ENCODE data around the gene KCTD1. TPM values are rescaled to one million over a fixed set of nuclear protein-coding genes. Genes with fewer than 3 reads are reported as not detected.

Gene KCTD1
- total RNA-seq, 2 donors from 2014 or later = 12.2 to 36.3 TPM

DNA sequence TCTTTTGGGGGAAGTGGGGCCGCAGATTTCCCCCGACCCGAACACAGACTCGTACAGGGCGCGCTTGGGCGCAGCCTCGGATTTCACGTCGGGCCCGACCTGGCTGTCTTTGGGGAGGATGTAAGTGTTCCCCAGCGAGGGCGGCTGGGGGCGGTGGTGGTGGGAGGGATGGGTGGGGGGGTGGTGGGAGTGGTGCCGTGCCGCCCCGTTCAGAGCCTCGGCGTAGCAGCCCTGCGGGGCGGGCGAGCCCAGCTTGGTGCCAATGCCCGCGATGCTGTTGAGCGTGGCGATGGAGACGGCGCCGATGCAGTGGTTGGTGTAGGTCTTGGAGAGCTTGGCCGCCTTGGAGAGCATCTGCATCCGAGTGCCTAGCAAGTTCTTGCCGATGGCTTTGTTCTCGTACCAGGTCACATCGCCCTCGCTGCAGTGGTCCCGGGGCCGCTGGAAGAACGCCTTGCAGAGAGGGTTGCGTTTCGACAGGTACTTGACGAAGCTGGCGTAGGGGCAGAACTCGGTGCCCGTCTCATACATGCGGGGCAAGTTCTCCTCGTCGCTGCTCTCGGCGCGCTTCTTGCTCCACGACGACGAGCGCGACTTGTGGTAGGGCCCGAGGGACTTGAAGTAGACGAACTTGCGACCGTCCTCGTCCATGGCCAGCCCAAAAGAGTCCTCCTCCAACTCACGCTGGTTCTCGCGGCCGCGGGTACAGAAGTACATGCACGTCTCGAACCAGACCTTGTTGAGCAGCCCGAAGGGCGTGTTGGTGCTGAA lies 1.3 kb downstream of the KCTD1 start:
- peak in 2 of 4 donors; percentile 8 to 15 for DNase-seq
- Histone ChIP-seq H3K4me1 (peaks cover 70% of the 10 kb centered on the region), H3K27me3 (no peaks in the 10 kb centered on the region), H3K27ac (peak overlapping the region in 3 of 4 donors; percentile 80 to 86 (median 81)), H3K4me3 (no peak overlapping the region), H3K9me3 (no peaks in the 10 kb centered on the region), H3K36me3 (replicated peaks in 1 of 2; ENCODE audit: insufficient read depth in 1 of 2, low read depth in 2 of 2) (no peaks in the 10 kb centered on the region)
- no peak for ATAC-seq
- 63 to 73% methylated on average over 64 to 68 of the region's 69 CpGs for WGBS, 2 donors
- intact Hi-C loops (cut with DNase I) = no loop called here
- no peak for TF ChIP-seq POLR2A (IDR thresholded peaks at IDR 0.05)
- TF ChIP-seq, protein P1, sequence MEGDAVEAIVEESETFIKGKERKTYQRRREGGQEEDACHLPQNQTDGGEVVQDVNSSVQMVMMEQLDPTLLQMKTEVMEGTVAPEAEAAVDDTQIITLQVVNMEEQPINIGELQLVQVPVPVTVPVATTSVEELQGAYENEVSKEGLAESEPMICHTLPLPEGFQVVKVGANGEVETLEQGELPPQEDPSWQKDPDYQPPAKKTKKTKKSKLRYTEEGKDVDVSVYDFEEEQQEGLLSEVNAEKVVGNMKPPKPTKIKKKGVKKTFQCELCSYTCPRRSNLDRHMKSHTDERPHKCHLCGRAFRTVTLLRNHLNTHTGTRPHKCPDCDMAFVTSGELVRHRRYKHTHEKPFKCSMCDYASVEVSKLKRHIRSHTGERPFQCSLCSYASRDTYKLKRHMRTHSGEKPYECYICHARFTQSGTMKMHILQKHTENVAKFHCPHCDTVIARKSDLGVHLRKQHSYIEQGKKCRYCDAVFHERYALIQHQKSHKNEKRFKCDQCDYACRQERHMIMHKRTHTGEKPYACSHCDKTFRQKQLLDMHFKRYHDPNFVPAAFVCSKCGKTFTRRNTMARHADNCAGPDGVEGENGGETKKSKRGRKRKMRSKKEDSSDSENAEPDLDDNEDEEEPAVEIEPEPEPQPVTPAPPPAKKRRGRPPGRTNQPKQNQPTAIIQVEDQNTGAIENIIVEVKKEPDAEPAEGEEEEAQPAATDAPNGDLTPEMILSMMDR (IDR thresholded peaks at IDR 0.05) = no peak

DNA sequence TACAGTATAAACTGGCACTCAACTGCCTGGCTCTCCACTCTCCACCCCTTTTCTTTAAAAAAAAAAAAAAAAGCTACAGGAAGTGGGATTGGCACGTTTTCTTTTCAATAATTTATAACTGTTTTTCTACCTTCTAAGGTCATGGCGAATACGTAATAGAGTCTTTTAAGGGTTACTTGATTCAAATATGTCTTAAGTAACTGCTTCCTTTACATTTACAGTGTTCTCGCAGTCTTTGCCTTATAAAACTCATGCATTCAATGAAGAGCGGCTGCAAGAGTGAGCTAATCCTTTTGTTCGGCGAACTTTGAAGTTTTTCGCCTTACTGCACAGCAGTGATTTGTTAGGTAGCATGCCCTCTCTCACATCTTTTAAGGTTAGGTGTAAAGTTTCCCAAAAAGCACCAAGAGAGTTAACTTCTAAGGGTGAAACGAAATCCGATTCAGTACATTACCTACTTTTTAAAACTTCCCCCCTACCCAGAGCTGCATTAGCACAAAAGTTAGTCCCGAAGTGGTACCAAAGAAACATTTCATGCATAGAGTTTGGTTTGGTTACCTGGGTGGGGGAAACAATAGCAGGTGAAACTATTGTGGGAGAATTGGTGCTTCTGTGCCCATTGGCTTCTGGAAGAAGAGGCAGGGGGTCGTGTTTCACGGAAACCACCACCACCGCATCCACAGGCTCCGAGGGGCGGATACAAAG lies 2.0 kb downstream of the KCTD1 start:
- Histone ChIP-seq H3K27me3 (no peaks in the 10 kb centered on the region), H3K27ac (peak overlapping the region in 3 of 4 donors; percentile 43 to 67 (median 49)), H3K36me3 (replicated peaks in 1 of 2; ENCODE audit: insufficient read depth in 1 of 2, low read depth in 2 of 2) (no peaks in the 10 kb centered on the region), H3K4me1 (peaks cover 73% of the 10 kb centered on the region), H3K9me3 (no peaks in the 10 kb centered on the region), H3K4me3 (no peak overlapping the region)
- 65 to 74% methylated on average over 16 of the region's 16 CpGs for WGBS, 2 donors
- intact Hi-C loops (cut with DNase I) = no loop called here
- TF ChIP-seq, protein P1 (IDR thresholded peaks at IDR 0.05) = no peak
- no peak for TF ChIP-seq POLR2A (IDR thresholded peaks at IDR 0.05)
- ATAC-seq = no peak
- DNase-seq = no peak

DNA sequence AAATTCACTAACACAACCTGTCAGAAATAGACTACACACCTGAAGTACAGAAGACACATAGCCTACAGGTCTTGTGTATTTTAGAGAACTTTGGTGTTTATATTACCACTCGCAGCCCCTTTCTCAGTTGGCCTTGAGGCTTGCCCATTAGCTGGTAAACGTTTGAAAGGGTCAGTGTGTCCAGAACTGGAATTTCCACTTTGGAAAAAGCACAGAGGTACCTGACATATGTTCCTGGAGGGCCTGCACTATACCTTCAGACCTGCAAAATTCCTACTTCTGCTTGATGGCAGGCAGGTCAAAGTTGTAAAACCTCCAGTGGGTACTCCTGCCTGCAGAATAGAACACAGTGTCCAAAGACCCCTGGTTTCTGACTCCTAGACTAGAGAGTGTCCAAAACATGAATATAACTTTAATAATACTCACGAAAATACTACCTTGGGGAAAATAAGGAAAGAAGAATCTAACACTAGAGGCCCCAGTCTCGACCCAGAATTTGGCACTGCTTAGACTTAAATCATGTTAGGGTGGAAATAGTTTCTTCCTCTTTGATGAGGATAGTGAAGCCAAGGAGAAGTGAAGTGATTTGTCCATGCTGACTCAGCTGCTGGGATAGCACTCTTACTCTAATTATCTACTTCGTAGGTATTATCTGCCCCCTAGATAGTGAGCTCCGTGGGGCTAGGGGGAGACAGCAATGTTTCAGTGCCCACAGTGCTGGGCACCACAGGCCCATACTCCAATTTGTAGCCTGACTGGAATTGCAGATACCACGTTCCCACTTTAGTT lies 2.8 kb downstream of the KCTD1 start:
- H3K27ac ChIP-seq = peak overlapping the region; percentile 28 to 67 (median 46)
- H3K4me3 ChIP-seq = no peak overlapping the region

DNA sequence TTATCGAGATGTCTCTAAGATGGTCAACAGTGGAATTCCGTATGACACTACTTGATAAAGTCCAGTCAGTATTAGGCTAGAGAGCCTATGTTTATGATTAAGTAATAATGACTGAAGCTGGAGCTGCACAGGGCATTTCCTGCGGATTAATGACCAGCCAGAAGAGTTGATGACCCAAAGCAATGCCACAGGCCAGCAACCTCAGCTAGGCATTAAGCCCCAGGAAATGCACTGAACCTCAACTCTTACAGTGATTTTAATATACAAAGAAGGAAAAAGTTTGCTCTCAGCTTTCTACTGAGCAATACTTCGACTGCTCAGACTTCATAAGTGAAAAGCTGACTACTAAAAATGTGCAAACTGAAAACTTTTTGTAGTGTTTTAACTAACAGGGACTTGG lies 3.9 kb downstream of the KCTD1 start:
- ATAC-seq (no peak), DNase-seq (no peak)
- Histone ChIP-seq H3K4me3 (no peak overlapping the region), H3K27ac (peak overlapping the region in 2 of 4 donors; percentile 49 to 67), H3K27me3 (no peaks in the 10 kb centered on the region), H3K36me3 (replicated peaks in 1 of 2; ENCODE audit: insufficient read depth in 1 of 2, low read depth in 2 of 2) (no peaks in the 10 kb centered on the region), H3K9me3 (no peaks in the 10 kb centered on the region), H3K4me1 (peaks cover 59% of the 10 kb centered on the region)
- 27 to 30% methylated on average over 4 of the region's 4 CpGs for WGBS, 2 donors
- intact Hi-C loops (cut with DNase I) = no loop called here
- TF ChIP-seq POLR2A (IDR thresholded peaks at IDR 0.05) = no peak
- TF ChIP-seq, protein P1 (IDR thresholded peaks at IDR 0.05) = no peak

More for the DNA sequence above, 2.8 kb downstream of the KCTD1 start:
- Histone ChIP-seq H3K4me1 (peaks cover 69% of the 10 kb centered on the region), H3K36me3 (replicated peaks in 1 of 2; ENCODE audit: insufficient read depth in 1 of 2, low read depth in 2 of 2) (no peaks in the 10 kb centered on the region), H3K9me3 (no peaks in the 10 kb centered on the region), H3K27me3 (no peaks in the 10 kb centered on the region)
- no peak for ATAC-seq
- intact Hi-C loops (cut with DNase I) = no loop called here
- no peak for TF ChIP-seq POLR2A (IDR thresholded peaks at IDR 0.05)
- TF ChIP-seq, protein P1 (IDR thresholded peaks at IDR 0.05) = no peak
- peak in 2 of 4 donors; percentile 16 to 32 for DNase-seq
- 12 to 18% methylated on average over 7 of the region's 7 CpGs for WGBS, 2 donors

All from body of pancreas (tissue), 4 donors.